K562 (cell line): ENCODE measurements around the gene ACSF2. TPM values are rescaled to one million over a fixed set of nuclear protein-coding genes. Genes with fewer than 3 reads are reported as not detected.

ENCODE experiments used
- polyA plus RNA-seq, 8 experiments: library from polyadenylated mRNA; depleted of rRNA in 4 of 8; stranded (reverse) in 5 of 8; unstranded in 3 of 8; fragments of >200 nt; fragmentation: Nextera tagmentation in 2 of 8; fragmentation: Illumina TruSeq in 1 of 8; extraction: Ambion mirVana in 2 of 8; extraction: Trizol in 1 of 8; gene quantifications; 2 replicates each; pipeline versions ENCODE4 v1.2.1 to v1.2.3, GENCODE V29; 2011 to 2014; ENCODE audit warnings: inconsistent platforms in 1 of 8, missing spikeins in 1 of 8
- small RNA-seq: library from RNA; depleted of rRNA; stranded (forward); fragments of <200 nt; gene quantifications from one replicate; pipeline ENCODE3, GENCODE V24; 2014
- total RNA-seq, 7 experiments: library from RNA; depleted of rRNA in 6 of 7; stranded (reverse); fragments of >200 nt in 6 of 7; fragmentation: Illumina TruSeq in 2 of 7; extraction: Trizol in 2 of 7; gene quantifications; 2 replicates each; pipeline versions ENCODE4 v1.2.1 to v1.2.3, GENCODE V29; 2011 to 2021; ENCODE audit warnings: low replicate concordance in 1 of 7

ACSF2 gene
- total and polyA plus RNA-seq, 9 of the 15 experiments (the other 6 are each of a cell fraction or from before 2014, with no cell fraction given) = 0.89 to 6.1 (median 3.5) TPM

Small RNA genes lying within 50 kb of the gene (small RNA-seq; reads per million reads assigned to genes)
- gene RF00019 = not detected

Other genes starting within 250 kb of the ACSF2 start
Only the 7 nearest of the 13 such genes appear.
- 9.1 and 14.0 TPM in 2 replicates for gene XYLT2, start 80.1 kb upstream of the ACSF2 start, total RNA-seq (2014; rRNA removed)
- gene XYLT2, start 80.1 kb upstream of the ACSF2 start, total RNA-seq (2014; rRNA removed; fragmentation: Illumina TruSeq; extraction: Trizol) = 2.0 and 2.4 TPM in 2 replicates
- gene XYLT2, start 80.1 kb upstream of the ACSF2 start, total RNA-seq (2015; rRNA removed; fragmentation: Illumina TruSeq; extraction: Trizol) = 4.5 and 10.6 TPM in 2 replicates
- 8.9 and 9.5 TPM in 2 replicates for gene XYLT2, start 80.1 kb upstream of the ACSF2 start, total RNA-seq (2021)
- gene XYLT2, start 80.1 kb upstream of the ACSF2 start, polyA plus RNA-seq (2011; rRNA removed) = 3.8 and 8.4 TPM in 2 replicates
- 4.3 and 6.5 TPM in 2 replicates for gene XYLT2, start 80.1 kb upstream of the ACSF2 start, polyA plus RNA-seq (2014; fragmentation: Illumina TruSeq; extraction: Trizol)
- gene XYLT2, start 80.1 kb upstream of the ACSF2 start, polyA plus RNA-seq (2014; fragmentation: Nextera tagmentation; extraction: Ambion mirVana) = 1 to 10 TPM in 1 of 2 experiments, under 1 TPM in 1; 0.63 to 1.0 TPM
- 7.3 and 8.0 TPM in 2 replicates for gene XYLT2, start 80.1 kb upstream of the ACSF2 start, polyA plus RNA-seq (2014; rRNA removed)
- gene MRPL27, start 53.0 kb upstream of the ACSF2 start, total RNA-seq (2014; rRNA removed) = 99.4 and 102 TPM in 2 replicates
- 122 and 142 TPM in 2 replicates for gene MRPL27, start 53.0 kb upstream of the ACSF2 start, total RNA-seq (2014; rRNA removed; fragmentation: Illumina TruSeq; extraction: Trizol)
- gene MRPL27, start 53.0 kb upstream of the ACSF2 start, total RNA-seq (2015; rRNA removed; fragmentation: Illumina TruSeq; extraction: Trizol) = 123 and 127 TPM in 2 replicates
- gene MRPL27, start 53.0 kb upstream of the ACSF2 start, total RNA-seq (2021) = 96.3 and 98.2 TPM in 2 replicates
- 127 and 146 TPM in 2 replicates for gene MRPL27, start 53.0 kb upstream of the ACSF2 start, polyA plus RNA-seq (2011; rRNA removed)
- 103 and 105 TPM in 2 replicates for gene MRPL27, start 53.0 kb upstream of the ACSF2 start, polyA plus RNA-seq (2014; fragmentation: Illumina TruSeq; extraction: Trizol)
- 100 to 1,000 TPM; 388 to 401 TPM for gene MRPL27, start 53.0 kb upstream of the ACSF2 start, polyA plus RNA-seq (2014; fragmentation: Nextera tagmentation; extraction: Ambion mirVana)
- gene MRPL27, start 53.0 kb upstream of the ACSF2 start, polyA plus RNA-seq (2014; rRNA removed) = 138 and 143 TPM in 2 replicates
- 18.8 and 28.0 TPM in 2 replicates for gene EME1, start 53.0 kb upstream of the ACSF2 start, total RNA-seq (2014; rRNA removed)
- gene EME1, start 53.0 kb upstream of the ACSF2 start, total RNA-seq (2014; rRNA removed; fragmentation: Illumina TruSeq; extraction: Trizol) = 17.6 and 21.4 TPM in 2 replicates
- gene EME1, start 53.0 kb upstream of the ACSF2 start, total RNA-seq (2015; rRNA removed; fragmentation: Illumina TruSeq; extraction: Trizol) = 16.6 and 17.6 TPM in 2 replicates
- gene EME1, start 53.0 kb upstream of the ACSF2 start, total RNA-seq (2021) = 16.8 and 20.1 TPM in 2 replicates
- gene EME1, start 53.0 kb upstream of the ACSF2 start, polyA plus RNA-seq (2011; rRNA removed) = 44.1 and 61.3 TPM in 2 replicates
- gene EME1, start 53.0 kb upstream of the ACSF2 start, polyA plus RNA-seq (2014; fragmentation: Illumina TruSeq; extraction: Trizol) = 20.9 and 24.0 TPM in 2 replicates
- gene EME1, start 53.0 kb upstream of the ACSF2 start, polyA plus RNA-seq (2014; fragmentation: Nextera tagmentation; extraction: Ambion mirVana) = 10 to 100 TPM; 14.6 to 27.4 TPM
- 28.7 TPM in 2 replicates for gene EME1, start 53.0 kb upstream of the ACSF2 start, polyA plus RNA-seq (2014; rRNA removed)
- gene LRRC59, start 28.7 kb upstream of the ACSF2 start, total RNA-seq (2014; rRNA removed) = 187 and 221 TPM in 2 replicates
- 154 and 156 TPM in 2 replicates for gene LRRC59, start 28.7 kb upstream of the ACSF2 start, total RNA-seq (2014; rRNA removed; fragmentation: Illumina TruSeq; extraction: Trizol)
- 187 TPM in 2 replicates for gene LRRC59, start 28.7 kb upstream of the ACSF2 start, total RNA-seq (2015; rRNA removed; fragmentation: Illumina TruSeq; extraction: Trizol)
- 223 and 244 TPM in 2 replicates for gene LRRC59, start 28.7 kb upstream of the ACSF2 start, total RNA-seq (2021)
- gene LRRC59, start 28.7 kb upstream of the ACSF2 start, polyA plus RNA-seq (2011; rRNA removed) = 119 and 158 TPM in 2 replicates
- 206 and 214 TPM in 2 replicates for gene LRRC59, start 28.7 kb upstream of the ACSF2 start, polyA plus RNA-seq (2014; fragmentation: Illumina TruSeq; extraction: Trizol)
- 10 to 100 TPM; 27.8 to 38.7 TPM for gene LRRC59, start 28.7 kb upstream of the ACSF2 start, polyA plus RNA-seq (2014; fragmentation: Nextera tagmentation; extraction: Ambion mirVana)
- gene LRRC59, start 28.7 kb upstream of the ACSF2 start, polyA plus RNA-seq (2014; rRNA removed) = 118 and 134 TPM in 2 replicates
- gene CHAD, start 42.7 kb downstream of the ACSF2 start, total RNA-seq (2014; rRNA removed) = not detected in 2 replicates
- gene CHAD, start 42.7 kb downstream of the ACSF2 start, total RNA-seq (2014; rRNA removed; fragmentation: Illumina TruSeq; extraction: Trizol) = not detected in 2 replicates
- not detected in 2 replicates for gene CHAD, start 42.7 kb downstream of the ACSF2 start, total RNA-seq (2015; rRNA removed; fragmentation: Illumina TruSeq; extraction: Trizol)
- not detected in 2 replicates for gene CHAD, start 42.7 kb downstream of the ACSF2 start, total RNA-seq (2021)
- gene CHAD, start 42.7 kb downstream of the ACSF2 start, polyA plus RNA-seq (2011; rRNA removed) = not detected in 2 replicates
- gene CHAD, start 42.7 kb downstream of the ACSF2 start, polyA plus RNA-seq (2014; fragmentation: Illumina TruSeq; extraction: Trizol) = not detected in 2 replicates
- not detected for gene CHAD, start 42.7 kb downstream of the ACSF2 start, polyA plus RNA-seq (2014; fragmentation: Nextera tagmentation; extraction: Ambion mirVana)
- not detected in 2 replicates for gene CHAD, start 42.7 kb downstream of the ACSF2 start, polyA plus RNA-seq (2014; rRNA removed)
- 27.3 and 39.7 TPM in 2 replicates for gene RSAD1, start 52.6 kb downstream of the ACSF2 start, total RNA-seq (2014; rRNA removed)
- 24.5 and 26.8 TPM in 2 replicates for gene RSAD1, start 52.6 kb downstream of the ACSF2 start, total RNA-seq (2014; rRNA removed; fragmentation: Illumina TruSeq; extraction: Trizol)
- gene RSAD1, start 52.6 kb downstream of the ACSF2 start, total RNA-seq (2015; rRNA removed; fragmentation: Illumina TruSeq; extraction: Trizol) = 25.9 and 26.2 TPM in 2 replicates
- 41.9 and 44.0 TPM in 2 replicates for gene RSAD1, start 52.6 kb downstream of the ACSF2 start, total RNA-seq (2021)
- gene RSAD1, start 52.6 kb downstream of the ACSF2 start, polyA plus RNA-seq (2011; rRNA removed) = 37.3 and 40.0 TPM in 2 replicates
- 23.1 and 24.9 TPM in 2 replicates for gene RSAD1, start 52.6 kb downstream of the ACSF2 start, polyA plus RNA-seq (2014; fragmentation: Illumina TruSeq; extraction: Trizol)
- gene RSAD1, start 52.6 kb downstream of the ACSF2 start, polyA plus RNA-seq (2014; fragmentation: Nextera tagmentation; extraction: Ambion mirVana) = 1 to 10 TPM; 4.5 to 5.2 TPM
- 42.5 and 44.8 TPM in 2 replicates for gene RSAD1, start 52.6 kb downstream of the ACSF2 start, polyA plus RNA-seq (2014; rRNA removed)
- not detected in 2 replicates for gene MYCBPAP, start 82.2 kb downstream of the ACSF2 start, total RNA-seq (2014; rRNA removed)
- gene MYCBPAP, start 82.2 kb downstream of the ACSF2 start, total RNA-seq (2014; rRNA removed; fragmentation: Illumina TruSeq; extraction: Trizol) = not detected in 2 replicates
- gene MYCBPAP, start 82.2 kb downstream of the ACSF2 start, total RNA-seq (2015; rRNA removed; fragmentation: Illumina TruSeq; extraction: Trizol) = not detected in 2 replicates
- not detected in 2 replicates for gene MYCBPAP, start 82.2 kb downstream of the ACSF2 start, total RNA-seq (2021)
- gene MYCBPAP, start 82.2 kb downstream of the ACSF2 start, polyA plus RNA-seq (2011; rRNA removed) = not detected in 2 replicates
- not detected in 2 replicates for gene MYCBPAP, start 82.2 kb downstream of the ACSF2 start, polyA plus RNA-seq (2014; fragmentation: Illumina TruSeq; extraction: Trizol)
- not detected for gene MYCBPAP, start 82.2 kb downstream of the ACSF2 start, polyA plus RNA-seq (2014; fragmentation: Nextera tagmentation; extraction: Ambion mirVana)
- not detected in 2 replicates for gene MYCBPAP, start 82.2 kb downstream of the ACSF2 start, polyA plus RNA-seq (2014; rRNA removed)